ENCODE results near the gene PSMD11. TPM values are rescaled to one million over a fixed set of nuclear protein-coding genes. Genes with fewer than 3 reads are reported as not detected.

Gene PSMD11
- total RNA-seq, 1 experiment from 2014 or later, result 169 TPM

DNA sequence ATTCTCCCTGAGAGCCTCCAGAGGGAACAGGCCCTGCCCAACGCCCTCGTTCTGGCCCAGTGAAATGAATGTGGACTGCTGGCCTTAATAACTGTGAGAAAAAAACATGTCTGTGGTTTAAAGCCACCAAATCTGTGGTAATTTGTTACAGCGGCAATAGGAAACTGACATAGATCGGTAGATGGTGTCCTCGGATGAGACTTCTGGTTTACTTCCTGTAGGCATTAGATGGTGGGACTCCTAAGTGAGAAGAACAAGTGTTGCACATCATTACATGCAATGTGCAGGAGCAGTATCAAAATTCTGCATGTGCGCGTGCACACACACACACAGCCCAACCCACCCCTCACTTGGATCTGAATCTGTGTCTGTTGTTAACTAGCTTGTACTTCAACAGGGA is 84.5 kb downstream of the PSMD11 start:
- TF ChIP-seq, protein P1, sequence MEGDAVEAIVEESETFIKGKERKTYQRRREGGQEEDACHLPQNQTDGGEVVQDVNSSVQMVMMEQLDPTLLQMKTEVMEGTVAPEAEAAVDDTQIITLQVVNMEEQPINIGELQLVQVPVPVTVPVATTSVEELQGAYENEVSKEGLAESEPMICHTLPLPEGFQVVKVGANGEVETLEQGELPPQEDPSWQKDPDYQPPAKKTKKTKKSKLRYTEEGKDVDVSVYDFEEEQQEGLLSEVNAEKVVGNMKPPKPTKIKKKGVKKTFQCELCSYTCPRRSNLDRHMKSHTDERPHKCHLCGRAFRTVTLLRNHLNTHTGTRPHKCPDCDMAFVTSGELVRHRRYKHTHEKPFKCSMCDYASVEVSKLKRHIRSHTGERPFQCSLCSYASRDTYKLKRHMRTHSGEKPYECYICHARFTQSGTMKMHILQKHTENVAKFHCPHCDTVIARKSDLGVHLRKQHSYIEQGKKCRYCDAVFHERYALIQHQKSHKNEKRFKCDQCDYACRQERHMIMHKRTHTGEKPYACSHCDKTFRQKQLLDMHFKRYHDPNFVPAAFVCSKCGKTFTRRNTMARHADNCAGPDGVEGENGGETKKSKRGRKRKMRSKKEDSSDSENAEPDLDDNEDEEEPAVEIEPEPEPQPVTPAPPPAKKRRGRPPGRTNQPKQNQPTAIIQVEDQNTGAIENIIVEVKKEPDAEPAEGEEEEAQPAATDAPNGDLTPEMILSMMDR (conservative IDR thresholded peaks at IDR 0.05), result no peak
- Histone ChIP-seq H3K4ac (ENCODE audit: low read depth, low read length) (no peak overlapping the region), H3K56ac (ENCODE audit: insufficient read length, low read depth, low read length) (no peak overlapping the region), H3K27me3 (ENCODE audit: insufficient read depth, low read length) (no peaks in the 10 kb centered on the region), H4K8ac (replicated peaks; ENCODE audit: insufficient read length, low read depth, low read length) (no peak overlapping the region), H3K14ac (ENCODE audit: insufficient read depth, low read length) (no peak overlapping the region), H2BK120ac (ENCODE audit: low read depth, low read length, poor library complexity, severe bottlenecking) (no peak overlapping the region), H3K79me1 (ENCODE audit: insufficient read depth, low read depth, low read length, poor library complexity, severe bottlenecking) (no peaks in the 10 kb centered on the region), H2BK15ac (ENCODE audit: low read depth, low read length) (no peak overlapping the region), H3K9me3 (ENCODE audit: control insufficient read depth, low read depth, low read length) (no peaks in the 10 kb centered on the region), H4K5ac (ENCODE audit: insufficient read length, low read depth, low read length) (no peak overlapping the region), H2BK5ac (ENCODE audit: insufficient read length, low read length) (no peak overlapping the region), H2AK5ac (ENCODE audit: insufficient read length, low read length) (no peak overlapping the region), H4K20me1 (ENCODE audit: control insufficient read depth, insufficient read depth, insufficient read length) (no peaks in the 10 kb centered on the region), H3K23ac (ENCODE audit: insufficient read length, low read depth, low read length) (no peak overlapping the region), H3K4me1 (ENCODE audit: insufficient read depth, low read length) (no peaks in the 10 kb centered on the region), H3K79me2 (ENCODE audit: insufficient read depth, low read length) (no peaks in the 10 kb centered on the region), H2BK20ac (ENCODE audit: low read depth, low read length, poor library complexity, severe bottlenecking) (no peak overlapping the region), H3T11ph (ENCODE audit: low read length) (no peak overlapping the region), H3K23me2 (ENCODE audit: insufficient read length, low read depth, low read length, poor library complexity, severe bottlenecking) (no peaks in the 10 kb centered on the region), H2BK12ac (ENCODE audit: insufficient read length, low read depth, low read length) (no peak overlapping the region), H3K4me2 (ENCODE audit: insufficient read depth, insufficient read length, low read length) (no peak overlapping the region), H3K9ac (ENCODE audit: extremely low read depth, insufficient read length, low read length) (no peak overlapping the region), H3K18ac (ENCODE audit: insufficient read length, low read depth, low read length) (no peak overlapping the region), H2AFZ (ENCODE audit: low read length) (no peak overlapping the region), H3K27ac (ENCODE audit: insufficient read length, low read depth, low read length) (no peak overlapping the region), H4K91ac (ENCODE audit: insufficient read length, low read depth, low read length) (no peak overlapping the region)
- H3K4me1 Mint-ChIP-seq, result peaks cover 8 to 9% of the 10 kb centered on the region in 2 experiments
- no peaks in the 10 kb centered on the region for H3K27me3 Mint-ChIP-seq (ENCODE audit: low read depth)
- H3K9me3 Mint-ChIP-seq, result no peaks in the 10 kb centered on the region
- no peaks in the 10 kb centered on the region; a peak in 1 of 7 replicates for H3K36me3 Mint-ChIP-seq (ENCODE audit: insufficient read depth in 1 of 3, low read depth in 3 of 3)
- WGBS (ENCODE audit: extremely low coverage, insufficient read length, low lambda C conversion rate), result no CpG with 5 or more reads among the region's 7 CpGs
- H3K4me3 Mint-ChIP-seq, result no peak overlapping the region
- no peak for DNase-seq
- H3K27ac Mint-ChIP-seq, result no peak overlapping the region; a peak in 1 of 7 replicates
